Lung (tissue), 12 donors: ENCODE measurements around the gene AGPAT3. TPM values are rescaled to one million over a fixed set of nuclear protein-coding genes. Genes with fewer than 3 reads are reported as not detected.

Source experiments
- ATAC-seq: fragments of 200-7000 bp; cut with Tn5 transposase; one replicate; pipeline ENCODE4 v1.9.1; 2020; ENCODE audit warnings: moderate number of reproducible peaks; ENCODE audit not compliant: insufficient read depth, low FRiP score
- DNase-seq, 3 donors: peaks; one replicate each; pipeline ENCODE4 v3.0.0-alpha.2; 2013 to 2017
- H3K27ac ChIP-seq, 2 donors: one replicate each; pipeline ENCODE4 v1.5.1; 2013; ENCODE audit warnings: mild to moderate bottlenecking in 2 of 2, moderate library complexity in 2 of 2, control low read depth in 1 of 2, inconsistent platforms in 1 of 2, low read depth in 1 of 2, low read length in 1 of 2
- H3K27me3 ChIP-seq, 3 donors: one replicate each; pipeline ENCODE4 v1.5.1; 2013; ENCODE audit warnings: low read length in 2 of 3; ENCODE audit not compliant: control insufficient read depth in 3 of 3, insufficient read depth in 3 of 3
- H3K36me3 ChIP-seq, 4 donors: one replicate each; pipeline ENCODE4 v1.5.1; 2013; ENCODE audit warnings: low read length in 4 of 4, mild to moderate bottlenecking in 1 of 4, moderate library complexity in 1 of 4; ENCODE audit not compliant: control insufficient read depth in 4 of 4, insufficient read depth in 4 of 4
- H3K4me1 ChIP-seq, 5 donors: one replicate each; pipeline ENCODE4 v1.5.1; 2013; ENCODE audit warnings: low read length in 5 of 5, mild to moderate bottlenecking in 2 of 5, moderate library complexity in 1 of 5; ENCODE audit not compliant: control insufficient read depth in 5 of 5, insufficient read depth in 5 of 5
- H3K4me3 ChIP-seq: one replicate; pipeline ENCODE4 v1.5.1; 2013; ENCODE audit warnings: mild to moderate bottlenecking, control low read depth, moderate library complexity
- H3K9ac ChIP-seq, 2 donors: one replicate each; pipeline ENCODE4 v1.5.1; 2013; ENCODE audit warnings: low read length in 2 of 2, control low read depth in 1 of 2; ENCODE audit not compliant: insufficient read depth in 1 of 2
- H3K9me3 ChIP-seq, 4 donors: one replicate each; pipeline ENCODE4 v1.5.1; 2013; ENCODE audit warnings: low read length in 3 of 4, mild to moderate bottlenecking in 1 of 4, moderate library complexity in 1 of 4; ENCODE audit not compliant: control insufficient read depth in 4 of 4, insufficient read depth in 3 of 4
- CTCF ChIP-seq: IDR thresholded peaks from 2 replicates; pipeline ENCODE4 v1.5.1; 2012; ENCODE audit warnings: mild to moderate bottlenecking; ENCODE audit errors: control extremely low read depth, extremely low read depth
- WGBS, 2 donors: extraction: QIAGEN DNeasy Blood & Tissue Kit; methylation state at CpG; one replicate each; pipeline ENCODE4 v1.1.7; 2013; 5-methylcytosine and 5-hydroxymethylcytosine counted together
- polyA plus RNA-seq, 2 donors: library from polyadenylated mRNA; stranded (reverse); fragments of 200-250 nt; gene quantifications; one replicate each; pipeline ENCODE4 v1.2.1, GENCODE V29; 2013
- total RNA-seq, 2 donors: library from RNA; depleted of rRNA in 1 of 2; stranded (reverse); fragments of >200 nt in 1 of 2; gene quantifications; one replicate each; pipeline ENCODE4 v1.2.1, GENCODE V29; 2014 to 2021
- donor health status: control.
- donor health status: control.
- donor health status: Bipolar disorder and iron deficiency.
- donor health status: healthy.
- donor health status: DM: yes; HTN: yes; CAD: no.

The AGPAT3 gene
- total and polyA plus RNA-seq, 4 donors, result 29.4 to 120 (median 43.9) TPM

DNA sequence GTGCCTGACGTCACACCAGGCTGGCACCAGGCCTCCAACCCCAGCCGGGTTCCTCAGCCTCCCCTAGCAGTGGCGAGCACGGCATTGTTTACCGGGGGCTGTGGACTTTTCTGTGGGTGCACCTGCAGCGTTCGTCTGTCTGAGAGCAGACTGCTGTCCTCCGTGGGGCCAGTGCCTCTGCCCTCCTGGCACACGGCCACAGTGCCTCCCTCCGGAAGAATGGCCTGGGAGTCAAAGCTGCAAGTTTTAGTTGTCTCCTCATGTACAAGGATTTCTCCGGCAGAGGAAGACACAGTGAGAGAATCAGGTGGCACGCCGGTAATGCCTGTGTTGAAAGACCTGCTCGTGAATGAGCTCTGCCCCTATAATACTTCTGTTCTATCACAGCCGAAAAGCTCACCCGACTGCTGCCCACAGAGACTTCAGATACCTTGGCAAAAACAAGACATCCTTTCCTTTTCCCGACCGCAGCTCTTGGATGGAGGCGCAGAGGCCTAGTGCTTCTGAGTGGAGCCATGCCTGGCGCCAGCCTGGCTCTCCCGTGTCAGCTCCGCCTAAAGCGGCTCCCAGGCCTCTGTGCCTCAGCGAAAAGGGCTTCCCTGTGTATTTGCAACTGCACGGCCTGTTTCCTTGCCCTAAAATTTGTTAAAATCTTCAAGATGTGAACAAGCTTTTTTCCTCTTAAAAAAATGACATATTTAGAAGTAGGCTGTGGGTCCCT is 71.4 kb downstream of the AGPAT3 start:
- no peak for ATAC-seq
- Histone ChIP-seq H3K27me3 (no peaks in the 10 kb centered on the region), H3K27ac (peak overlapping the region; percentile 13 to 43), H3K36me3 (peaks cover 0 to 8% (median 1%) of the 10 kb centered on the region in 4 donors), H3K4me3 (no peak overlapping the region), H3K4me1 (peaks cover 0 to 17% (median 8%) of the 10 kb centered on the region in 5 donors), H3K9me3 (no peaks in the 10 kb centered on the region), H3K9ac (peak overlapping the region in 1 of 2 donors; percentile 30)
- TF ChIP-seq CTCF, result no peak
- WGBS, 2 donors, result 62 to 85% methylated on average over 23 to 25 of the region's 25 CpGs
- DNase-seq, result no peak

DNA sequence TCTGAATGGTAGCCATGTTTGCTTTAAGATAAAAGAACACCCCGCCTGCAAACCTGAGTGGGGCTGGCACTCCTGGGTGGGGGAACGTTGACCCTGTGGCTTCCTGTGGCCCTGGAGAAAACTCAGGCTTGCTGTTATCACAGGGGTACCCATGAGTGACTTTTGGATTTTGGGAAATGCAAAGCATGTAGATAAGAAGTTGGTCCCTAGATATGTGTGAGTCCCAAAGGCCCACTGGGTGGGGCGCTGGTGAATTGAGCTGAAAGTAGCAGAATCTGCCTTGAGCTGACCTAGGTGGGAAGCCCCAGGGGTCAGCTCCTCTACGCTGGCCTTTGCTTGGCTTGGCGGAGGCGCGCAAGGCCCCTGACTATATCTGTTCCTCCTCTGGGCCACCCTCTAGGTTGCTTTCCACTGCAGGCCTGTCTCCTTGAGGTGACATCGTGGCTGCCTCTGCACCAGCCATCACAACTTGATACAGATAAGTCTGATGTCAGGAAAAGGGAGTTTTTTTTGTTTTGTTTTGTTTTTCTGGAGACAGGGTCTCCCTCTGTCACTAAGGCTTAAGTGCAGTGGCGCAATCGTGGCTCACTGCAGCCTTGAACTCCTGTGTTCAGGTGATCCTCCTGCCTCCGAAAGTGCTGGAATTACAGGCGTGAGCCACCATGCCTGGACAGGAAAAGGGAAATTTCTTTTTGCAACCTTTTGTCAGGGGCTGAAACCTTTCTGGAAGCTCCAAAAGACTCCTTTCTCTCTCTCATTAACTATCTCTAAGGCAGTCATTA is 72.2 kb downstream of the AGPAT3 start:
- TF ChIP-seq CTCF, result no peak
- Histone ChIP-seq H3K9me3 (no peaks in the 10 kb centered on the region), H3K36me3 (peaks cover 0 to 11% (median 1%) of the 10 kb centered on the region in 4 donors), H3K4me1 (peaks cover 0 to 17% (median 8%) of the 10 kb centered on the region in 5 donors), H3K27ac (no peak overlapping the region), H3K9ac (peak overlapping the region in 1 of 2 donors; percentile 30), H3K4me3 (no peak overlapping the region), H3K27me3 (no peaks in the 10 kb centered on the region)
- DNase-seq (no peak), ATAC-seq (no peak)
- 91 to 93% methylated on average over 12 of the region's 12 CpGs for WGBS, 2 donors

DNA sequence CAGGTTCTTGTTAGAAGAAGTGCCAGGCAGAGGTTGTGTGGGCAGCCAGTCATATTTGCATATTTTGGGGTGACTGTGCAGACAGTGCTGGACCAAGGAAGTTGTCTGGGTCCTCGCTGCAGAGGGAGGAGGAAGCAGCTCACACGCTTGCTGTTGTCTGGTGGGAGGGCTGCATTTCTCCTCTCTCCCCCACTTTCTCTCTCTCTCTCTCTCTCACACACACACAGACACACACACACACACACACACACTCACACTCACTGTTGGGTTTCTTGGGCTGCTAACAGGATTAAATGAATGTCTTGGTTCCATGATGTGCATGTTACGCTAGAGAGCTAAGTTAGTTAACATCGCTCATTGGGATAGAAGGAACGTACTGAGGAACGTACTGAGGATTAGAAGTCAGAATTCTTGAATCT is 72.9 kb downstream of the AGPAT3 start:
- no peak for DNase-seq
- H3K27me3 ChIP-seq, result no peaks in the 10 kb centered on the region
- H3K4me1 ChIP-seq, result peaks cover 0 to 17% (median 8%) of the 10 kb centered on the region in 5 donors
- no peak overlapping the region for H3K4me3 ChIP-seq
- ATAC-seq, result no peak
- 75 to 90% methylated on average over 6 of the region's 6 CpGs for WGBS, 2 donors
- no peak for TF ChIP-seq CTCF
- peaks cover 0 to 13% (median 1%) of the 10 kb centered on the region in 4 donors for H3K36me3 ChIP-seq
- no peak overlapping the region for H3K9ac ChIP-seq
- no peak overlapping the region for H3K27ac ChIP-seq
- H3K9me3 ChIP-seq, result no peaks in the 10 kb centered on the region
